Chondrocyte (in vitro differentiated cells): ENCODE measurements around the gene KLHL17. TPM values are rescaled to one million over a fixed set of nuclear protein-coding genes. Genes with fewer than 3 reads are reported as not detected.
A peak's percentile ranks its signal among the peaks of the same experiment; 100 is the strongest.

Source experiments
- DNase-seq: peaks from one replicate; pipeline ENCODE4 v3.0.0; 2021; ENCODE audit warnings: mixed read lengths, low spot score
- H3K27ac Mint-ChIP-seq: one replicate; pipeline ENCODE4 v1.8.0; 2021; ENCODE audit warnings: mild to moderate bottlenecking, moderate library complexity, mixed read lengths; ENCODE audit not compliant: unreplicated experiment
- H3K27me3 Mint-ChIP-seq: 2 replicates; pipeline ENCODE4 v1.8.0; 2021; ENCODE audit warnings: low read depth, mixed read lengths
- H3K36me3 Mint-ChIP-seq: 2 replicates; pipeline ENCODE4 v1.8.0; 2021; ENCODE audit warnings: low read depth, mixed read lengths
- H3K4me1 Mint-ChIP-seq: 2 replicates; pipeline ENCODE4 v1.8.0; 2021; ENCODE audit warnings: low read depth, mild to moderate bottlenecking, mixed read lengths
- H3K4me3 Mint-ChIP-seq: one replicate; pipeline ENCODE4 v1.8.0; 2021; ENCODE audit warnings: mild to moderate bottlenecking, moderate library complexity, mixed read lengths; ENCODE audit not compliant: unreplicated experiment
- H3K9me3 Mint-ChIP-seq: 2 replicates; pipeline ENCODE4 v1.8.0; 2021; ENCODE audit warnings: low read depth, mixed read lengths
- total RNA-seq: library from RNA; stranded (reverse); gene quantifications from 3 replicates; pipeline ENCODE4 v1.2.1, GENCODE V29; 2021
- TF ChIP-seq, protein P1 (sequence below): fragments of 200-600 bp; sonication (generic); IDR thresholded peaks from 2 replicates; pipeline ENCODE4 v1.5.0; 2021; ENCODE audit warnings: antibody characterized with exemption, mild to moderate bottlenecking, moderate library complexity

The KLHL17 gene
- total RNA-seq, 1 donor from 2014 or later: 19.1 TPM

DNA sequence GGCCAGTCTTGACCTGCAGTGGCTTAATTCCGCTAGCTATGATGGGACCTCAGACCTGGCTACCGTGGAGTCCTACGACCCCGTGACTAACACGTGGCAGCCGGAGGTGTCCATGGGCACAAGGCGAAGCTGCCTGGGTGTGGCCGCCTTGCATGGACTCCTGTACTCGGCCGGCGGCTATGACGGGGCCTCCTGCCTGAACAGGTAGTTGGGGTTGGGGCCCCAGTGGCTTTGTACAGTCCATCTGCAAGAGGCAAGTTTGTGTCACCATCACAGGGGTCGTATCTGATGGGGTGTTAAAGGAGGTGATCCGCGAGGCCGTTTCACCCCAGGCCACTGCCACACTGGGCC, 2.9 kb downstream of the KLHL17 start:
- Mint-ChIP-seq H3K4me3 (no peak overlapping the region), H3K27me3 (no peaks in the 10 kb centered on the region), H3K27ac (no peak overlapping the region), H3K4me1 (peaks cover 14% of the 10 kb centered on the region), H3K9me3 (no peaks in the 10 kb centered on the region), H3K36me3 (no peaks in the 10 kb centered on the region)
- TF ChIP-seq, protein P1, sequence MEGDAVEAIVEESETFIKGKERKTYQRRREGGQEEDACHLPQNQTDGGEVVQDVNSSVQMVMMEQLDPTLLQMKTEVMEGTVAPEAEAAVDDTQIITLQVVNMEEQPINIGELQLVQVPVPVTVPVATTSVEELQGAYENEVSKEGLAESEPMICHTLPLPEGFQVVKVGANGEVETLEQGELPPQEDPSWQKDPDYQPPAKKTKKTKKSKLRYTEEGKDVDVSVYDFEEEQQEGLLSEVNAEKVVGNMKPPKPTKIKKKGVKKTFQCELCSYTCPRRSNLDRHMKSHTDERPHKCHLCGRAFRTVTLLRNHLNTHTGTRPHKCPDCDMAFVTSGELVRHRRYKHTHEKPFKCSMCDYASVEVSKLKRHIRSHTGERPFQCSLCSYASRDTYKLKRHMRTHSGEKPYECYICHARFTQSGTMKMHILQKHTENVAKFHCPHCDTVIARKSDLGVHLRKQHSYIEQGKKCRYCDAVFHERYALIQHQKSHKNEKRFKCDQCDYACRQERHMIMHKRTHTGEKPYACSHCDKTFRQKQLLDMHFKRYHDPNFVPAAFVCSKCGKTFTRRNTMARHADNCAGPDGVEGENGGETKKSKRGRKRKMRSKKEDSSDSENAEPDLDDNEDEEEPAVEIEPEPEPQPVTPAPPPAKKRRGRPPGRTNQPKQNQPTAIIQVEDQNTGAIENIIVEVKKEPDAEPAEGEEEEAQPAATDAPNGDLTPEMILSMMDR: no peak
- DNase-seq: no peak

DNA sequence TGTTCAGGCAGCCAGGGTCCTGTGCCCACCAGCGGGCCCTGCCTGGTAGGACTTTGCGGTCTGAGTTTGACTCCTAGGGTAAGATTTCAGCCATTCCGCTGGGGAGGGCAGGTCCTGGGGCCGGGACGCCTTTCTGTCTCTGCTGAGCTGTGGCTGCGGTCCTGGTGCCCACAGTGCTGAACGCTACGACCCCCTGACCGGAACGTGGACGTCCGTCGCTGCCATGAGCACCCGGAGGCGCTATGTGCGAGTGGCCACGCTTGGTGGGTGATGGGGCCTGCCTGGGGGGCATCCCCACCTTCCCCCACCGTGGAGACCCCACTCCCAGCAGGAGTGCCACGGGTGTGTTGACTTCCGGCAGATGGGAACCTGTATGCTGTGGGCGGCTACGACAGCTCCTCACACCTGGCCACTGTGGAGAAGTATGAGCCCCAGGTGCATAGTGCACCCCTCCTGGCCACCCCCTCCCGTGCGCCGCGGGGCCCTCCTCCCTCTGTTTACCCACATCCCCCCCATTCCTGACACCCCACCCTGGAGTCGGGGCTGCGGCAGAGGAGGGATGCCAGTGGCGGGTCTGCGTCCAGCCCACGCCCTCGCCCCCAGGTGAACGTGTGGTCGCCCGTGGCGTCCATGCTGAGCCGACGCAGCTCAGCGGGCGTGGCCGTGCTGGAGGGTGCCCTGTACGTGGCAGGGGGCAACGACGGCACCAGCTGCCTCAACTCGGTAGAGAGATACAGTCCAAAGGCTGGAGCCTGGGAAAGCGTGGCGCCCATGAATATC, 3.6 kb downstream of the KLHL17 start:
- TF ChIP-seq, protein P1: no peak
- peaks cover 10% of the 10 kb centered on the region for H3K4me1 Mint-ChIP-seq
- DNase-seq: no peak
- no peak overlapping the region for H3K4me3 Mint-ChIP-seq
- no peak overlapping the region for H3K27ac Mint-ChIP-seq
- no peaks in the 10 kb centered on the region for H3K9me3 Mint-ChIP-seq
- H3K36me3 Mint-ChIP-seq: no peaks in the 10 kb centered on the region
- no peaks in the 10 kb centered on the region for H3K27me3 Mint-ChIP-seq

DNA sequence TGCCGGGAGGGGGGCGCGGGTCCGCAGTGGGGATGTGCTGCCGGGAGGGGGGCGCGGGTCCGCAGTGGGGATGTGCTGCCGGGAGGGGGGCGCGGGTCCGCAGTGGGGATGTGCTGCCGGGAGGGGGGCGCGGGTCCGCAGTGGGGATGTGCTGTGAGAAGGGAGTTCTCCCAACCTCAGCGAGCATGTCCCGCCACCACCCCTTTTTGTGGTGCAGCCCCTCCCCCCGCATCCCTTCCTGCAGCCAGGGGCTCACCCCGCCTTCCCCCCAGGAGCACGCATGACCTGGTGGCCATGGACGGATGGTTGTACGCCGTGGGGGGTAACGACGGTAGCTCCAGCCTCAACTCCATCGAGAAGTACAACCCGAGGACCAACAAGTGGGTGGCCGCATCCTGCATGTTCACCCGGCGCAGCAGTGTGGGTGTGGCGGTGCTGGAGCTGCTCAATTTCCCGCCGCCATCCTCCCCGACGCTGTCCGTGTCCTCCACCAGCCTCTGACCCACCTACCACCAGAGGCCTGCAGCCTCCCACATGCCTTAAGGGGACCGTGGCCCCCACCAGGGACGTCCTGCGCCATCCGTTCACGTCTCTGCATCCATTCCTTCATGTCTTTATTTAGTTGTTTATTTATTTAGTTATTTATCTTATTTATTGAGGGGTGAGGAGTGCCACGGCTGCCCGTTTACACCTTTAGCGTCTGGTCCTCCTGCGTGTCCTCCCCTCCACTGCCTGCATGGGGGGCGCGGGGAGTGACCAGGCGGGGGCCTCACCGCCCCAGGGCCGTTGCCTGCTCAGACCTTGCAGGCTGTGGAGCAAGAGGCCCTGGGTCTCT, 4.5 kb downstream of the KLHL17 start:
- no peak overlapping the region for H3K27ac Mint-ChIP-seq
- TF ChIP-seq, protein P1: no peak
- peaks cover 10% of the 10 kb centered on the region for H3K4me1 Mint-ChIP-seq
- no peaks in the 10 kb centered on the region for H3K9me3 Mint-ChIP-seq
- no peak for DNase-seq
- no peaks in the 10 kb centered on the region for H3K36me3 Mint-ChIP-seq
- H3K27me3 Mint-ChIP-seq: peaks cover 2% of the 10 kb centered on the region
- no peak overlapping the region for H3K4me3 Mint-ChIP-seq

DNA sequence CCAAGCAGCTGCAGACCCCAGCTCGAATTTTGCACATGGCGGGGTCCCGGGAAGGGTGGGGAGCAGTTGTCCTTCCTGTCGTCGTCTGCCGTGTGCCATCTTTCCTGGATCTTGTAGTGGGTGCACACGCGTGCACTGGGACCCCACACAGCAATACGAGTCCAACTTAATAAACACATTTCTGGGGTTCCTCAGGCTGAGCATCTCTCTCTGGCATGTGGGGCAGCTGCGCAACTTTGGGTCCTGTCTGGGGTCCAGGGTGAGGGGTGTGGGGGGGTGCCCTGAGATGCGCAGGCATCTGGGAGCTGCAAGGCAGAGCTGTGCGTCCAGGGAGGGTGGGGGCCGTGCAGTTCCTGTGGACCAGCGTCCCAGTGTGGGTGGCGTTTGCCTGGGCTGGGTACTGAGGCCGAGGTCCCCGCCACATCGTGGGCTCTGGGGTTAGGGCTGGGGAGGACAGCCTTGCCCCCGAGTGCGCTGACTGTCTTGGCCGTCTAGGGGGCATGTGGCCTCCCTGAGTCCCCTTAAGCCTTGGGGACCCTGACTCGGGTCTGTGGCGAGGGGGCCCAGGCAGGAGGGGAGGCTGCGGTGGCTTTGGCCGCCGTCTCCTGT, 5.2 kb downstream of the KLHL17 start:
- H3K27me3 Mint-ChIP-seq: peaks cover 2% of the 10 kb centered on the region
- H3K4me3 Mint-ChIP-seq: no peak overlapping the region
- H3K27ac Mint-ChIP-seq: no peak overlapping the region
- TF ChIP-seq, protein P1: no peak
- no peak for DNase-seq
- H3K9me3 Mint-ChIP-seq: no peaks in the 10 kb centered on the region
- peaks cover 10% of the 10 kb centered on the region for H3K4me1 Mint-ChIP-seq
- H3K36me3 Mint-ChIP-seq: no peaks in the 10 kb centered on the region

DNA sequence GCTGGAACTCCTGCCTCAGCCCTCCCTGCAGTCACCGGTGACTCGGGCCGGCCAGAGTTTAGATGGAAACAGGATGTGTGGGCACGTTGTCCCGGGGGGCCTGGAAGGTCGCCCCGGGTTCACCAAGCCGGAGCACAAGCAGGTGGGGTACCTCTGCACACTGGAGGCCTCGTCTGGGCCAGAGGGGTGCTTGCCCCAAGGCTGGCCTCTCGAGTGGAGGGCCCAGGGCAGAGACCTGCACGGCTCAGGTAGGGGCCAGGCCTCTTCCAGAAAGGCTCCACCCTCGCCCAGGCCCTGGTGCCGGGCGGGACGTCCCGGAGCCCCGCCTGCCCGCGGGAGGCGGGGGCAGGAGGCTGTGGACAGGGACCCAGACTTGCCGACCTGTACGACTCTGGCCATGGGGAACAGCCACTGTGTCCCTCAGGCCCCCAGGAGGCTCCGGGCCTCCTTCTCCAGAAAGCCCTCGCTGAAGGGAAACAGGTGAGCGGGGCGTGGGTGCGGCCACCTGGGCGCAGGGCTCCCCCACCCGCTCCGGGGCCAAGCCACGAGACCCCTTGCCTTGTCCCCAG, 5.8 kb downstream of the KLHL17 start, which contains the start of gene PLEKHN1:
PLEKHN1 (plus strand) TSS at position 348 of the 569 bp plus-strand sequence; CDS start at position 398, 50 bp downstream.
- H3K4me3 Mint-ChIP-seq: peak within 1 kb of the TSS; percentile 75
- H3K27me3 Mint-ChIP-seq: peaks cover 2% of the 10 kb centered on the region
- TF ChIP-seq, protein P1: no peak
- no peak within 1 kb of the TSS for H3K27ac Mint-ChIP-seq
- DNase-seq: no peak
- peaks cover 10% of the 10 kb centered on the region for H3K4me1 Mint-ChIP-seq
- no peaks in the 10 kb centered on the region for H3K36me3 Mint-ChIP-seq
- no peaks in the 10 kb centered on the region for H3K9me3 Mint-ChIP-seq
